BJ (cell line): ENCODE measurements around the gene COL3A1. TPM values are rescaled to one million over a fixed set of nuclear protein-coding genes. Genes with fewer than 3 reads are reported as not detected.

ENCODE experiments used
- CTCF ChIA-PET: fragments of 350-600 bp; formaldehyde crosslinking; extraction: SDS; loops from one replicate; lab custom pipeline; 2021; ENCODE audit warnings: antibody characterized with exemption, inconsistent platforms; lab: Yijun Ruan, JAX
- POLR2A ChIA-PET: fragments of 300-600 bp; sonication (Branson Sonifier 250); formaldehyde crosslinking; extraction: SDS; loops from one replicate; lab custom pipeline; 2021; ENCODE audit warnings: antibody characterized with exemption; lab: Charles Lee
- DNase-seq: peaks from one replicate; pipeline ENCODE4 v3.0.0-alpha.2; 2011; ENCODE audit warnings: low read depth
- H3K27me3 ChIP-seq: 2 replicates; pipeline ENCODE4 v1.6.0; 2011; ENCODE audit warnings: low read length; ENCODE audit not compliant: control insufficient read depth, insufficient read depth
- H3K36me3 ChIP-seq: 2 replicates; pipeline ENCODE4 v1.5.1; 2011; ENCODE audit warnings: low read length; ENCODE audit not compliant: control insufficient read depth, insufficient read depth
- H3K4me3 ChIP-seq: 2 replicates; pipeline ENCODE4 v1.5.1; 2011; ENCODE audit warnings: low read depth, mild to moderate bottlenecking, control low read depth, low read length
- CTCF ChIP-seq: IDR thresholded peaks from 2 replicates; pipeline ENCODE4 v1.5.1; 2011; ENCODE audit warnings: low read depth, mild to moderate bottlenecking, control low read depth, inconsistent platforms, low read length, moderate library complexity; ENCODE audit not compliant: insufficient read depth
- polyA plus RNA-seq: library from polyadenylated mRNA; depleted of rRNA; stranded (reverse); fragments of >200 nt; gene quantifications from 2 replicates; pipeline ENCODE4 v1.2.3, GENCODE V29; 2011

Gene COL3A1
- polyA plus RNA-seq, 1 experiment = 1,450 TPM

- POLR2A ChIA-PET = no interaction called here
- TF ChIP-seq CTCF = no peak
Measured at GRCh38 chr2:188944442-188944841, 29.7 kb upstream of the COL3A1 start.

GRCh38 chr2:188949046-188949818 lies 24.9 kb upstream of the COL3A1 start:
- ChIA-PET CTCF (no interaction called here), POLR2A (no interaction called here)
- Histone ChIP-seq H3K27me3 (no peaks in the 10 kb centered on the region), H3K4me3 (no peak overlapping the region), H3K36me3 (no peaks in the 10 kb centered on the region)
- TF ChIP-seq CTCF = no peak
- DNase-seq = no peak

More at GRCh38 chr2:188944442-188944841, 29.7 kb upstream of the COL3A1 start:
- H3K27me3 ChIP-seq = no peaks in the 10 kb centered on the region
- no peaks in the 10 kb centered on the region for H3K36me3 ChIP-seq
- DNase-seq = no peak
- CTCF ChIA-PET = no interaction called here
- no peak overlapping the region for H3K4me3 ChIP-seq

GRCh38 chr2:188952901-188953300 lies 21.3 kb upstream of the COL3A1 start:
- Histone ChIP-seq H3K36me3 (no peaks in the 10 kb centered on the region), H3K27me3 (no peaks in the 10 kb centered on the region), H3K4me3 (no peak overlapping the region)
- TF ChIP-seq CTCF = no peak
- no peak for DNase-seq
- ChIA-PET CTCF (no interaction called here), POLR2A (no interaction called here)

GRCh38 chr2:188956290-188956689 lies 17.9 kb upstream of the COL3A1 start:
- no peak for DNase-seq
- no peak for TF ChIP-seq CTCF
- CTCF ChIA-PET = no interaction called here
- Histone ChIP-seq H3K4me3 (no peak overlapping the region), H3K27me3 (no peaks in the 10 kb centered on the region), H3K36me3 (no peaks in the 10 kb centered on the region)
- POLR2A ChIA-PET = no interaction called here

GRCh38 chr2:188956961-188957360 lies 17.2 kb upstream of the COL3A1 start:
- ChIA-PET CTCF (no interaction called here), POLR2A (no interaction called here)
- H3K4me3 ChIP-seq = no peak overlapping the region
- no peaks in the 10 kb centered on the region for H3K27me3 ChIP-seq
- no peak for DNase-seq
- no peaks in the 10 kb centered on the region for H3K36me3 ChIP-seq
- no peak for TF ChIP-seq CTCF
